CD4-positive, alpha-beta T cell treated with Interleukin-15 for 1 hour (primary cell): ENCODE data around the gene NMT1.

Experiments
- DNase-seq: peaks from one replicate; pipeline ENCODE4 v3.0.0-alpha.2; 2020

NMT1 gene

DNA sequence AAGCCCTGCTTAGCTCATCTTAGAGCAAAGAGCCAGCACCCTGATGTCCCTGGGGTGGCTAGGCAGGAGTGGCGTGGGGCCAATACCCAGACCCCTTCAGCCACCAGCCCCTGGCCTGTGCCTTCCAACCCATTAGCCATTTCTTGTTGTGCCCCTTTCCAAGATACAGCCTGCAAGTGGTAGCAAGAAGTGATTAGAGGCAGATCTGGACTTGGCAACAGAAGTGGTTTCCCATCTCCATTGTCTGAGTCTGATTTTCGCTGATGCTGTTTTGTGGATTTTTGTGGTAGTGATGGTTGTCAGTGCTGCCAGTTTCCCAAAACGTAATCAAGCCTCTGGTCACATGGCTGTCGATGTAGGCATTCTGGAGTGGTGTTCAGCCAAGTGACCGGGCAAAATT is 45.5 kb downstream of the NMT1 start:
- no peak for DNase-seq

GRCh38 chr17:45107293-45108010 is 46.3 kb downstream of the NMT1 start:
- DNase-seq = no peak

- DNase-seq = no peak
Observed at GRCh38 chr17:45108051-45108450, 46.9 kb downstream of the NMT1 start.

- no peak for DNase-seq
Observed at GRCh38 chr17:45108595-45109521, 47.7 kb downstream of the NMT1 start.

GRCh38 chr17:45110676-45111611 is 49.8 kb downstream of the NMT1 start:
- DNase-seq = no peak

DNA sequence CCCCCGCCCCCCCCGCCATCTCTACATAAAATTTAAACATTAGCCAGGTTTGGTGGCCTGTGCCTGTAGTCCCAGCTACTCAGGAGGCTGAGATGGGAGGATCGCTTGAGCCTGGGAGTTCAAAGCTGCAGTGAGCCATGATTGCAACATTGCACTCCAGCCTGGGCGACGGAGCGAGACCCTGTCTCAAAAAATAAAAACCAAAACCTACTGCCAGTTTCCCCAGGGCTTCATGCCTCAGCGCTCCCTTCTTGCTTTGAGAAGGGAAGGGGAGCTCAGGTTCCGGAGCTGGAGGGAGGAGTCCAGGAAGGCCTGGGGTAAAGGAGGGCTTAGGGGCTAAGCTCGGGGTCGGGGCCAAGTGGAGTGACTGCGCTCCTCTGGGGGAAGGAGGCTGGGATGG is 50.7 kb downstream of the NMT1 start:
- DNase-seq = no peak

DNA sequence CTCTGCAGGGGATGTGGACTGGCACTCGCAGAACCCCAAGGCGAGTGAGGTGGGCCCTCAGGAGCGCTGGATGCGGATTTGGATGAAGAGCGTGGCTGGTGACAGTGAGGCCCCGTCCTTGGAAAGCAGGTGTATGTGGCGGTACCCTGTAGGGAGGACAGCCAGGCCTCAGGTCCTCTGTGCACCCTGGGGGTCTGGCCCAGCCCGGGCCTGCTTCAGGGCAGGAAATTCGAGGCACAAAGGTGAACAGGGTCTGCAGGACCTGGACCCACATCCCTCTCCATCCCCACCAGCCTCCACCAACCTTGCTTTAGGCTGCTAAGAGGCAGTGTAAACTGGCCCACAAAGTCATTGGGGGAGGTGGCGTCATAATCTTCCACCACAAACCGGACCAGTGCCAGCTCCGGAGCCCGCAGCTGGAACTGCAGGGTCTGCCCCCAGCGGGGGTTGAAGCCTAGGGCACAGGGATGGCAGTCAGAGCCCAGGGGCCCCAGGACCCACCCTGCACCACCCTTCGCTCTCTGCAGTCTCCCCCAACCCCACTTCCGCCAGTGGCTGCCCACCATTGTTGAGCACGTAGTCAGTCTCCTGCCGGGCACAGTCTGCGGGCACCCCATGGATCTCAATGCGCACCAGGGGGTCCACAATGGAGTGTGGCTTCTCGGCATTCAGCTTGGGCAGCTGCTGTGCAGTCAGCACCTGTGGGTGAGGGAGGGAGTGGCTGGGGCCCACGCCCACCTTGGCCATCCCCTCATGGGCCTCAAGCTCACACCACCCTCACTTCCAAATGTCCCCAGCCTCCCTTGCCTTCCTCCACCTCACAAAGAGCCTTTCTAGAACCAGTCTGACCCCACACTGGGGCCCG is 51.7 kb downstream of the NMT1 start:
- DNase-seq = no peak

- DNase-seq = no peak
Observed at GRCh38 chr17:45113424-45113754, 52.3 kb downstream of the NMT1 start.

DNA sequence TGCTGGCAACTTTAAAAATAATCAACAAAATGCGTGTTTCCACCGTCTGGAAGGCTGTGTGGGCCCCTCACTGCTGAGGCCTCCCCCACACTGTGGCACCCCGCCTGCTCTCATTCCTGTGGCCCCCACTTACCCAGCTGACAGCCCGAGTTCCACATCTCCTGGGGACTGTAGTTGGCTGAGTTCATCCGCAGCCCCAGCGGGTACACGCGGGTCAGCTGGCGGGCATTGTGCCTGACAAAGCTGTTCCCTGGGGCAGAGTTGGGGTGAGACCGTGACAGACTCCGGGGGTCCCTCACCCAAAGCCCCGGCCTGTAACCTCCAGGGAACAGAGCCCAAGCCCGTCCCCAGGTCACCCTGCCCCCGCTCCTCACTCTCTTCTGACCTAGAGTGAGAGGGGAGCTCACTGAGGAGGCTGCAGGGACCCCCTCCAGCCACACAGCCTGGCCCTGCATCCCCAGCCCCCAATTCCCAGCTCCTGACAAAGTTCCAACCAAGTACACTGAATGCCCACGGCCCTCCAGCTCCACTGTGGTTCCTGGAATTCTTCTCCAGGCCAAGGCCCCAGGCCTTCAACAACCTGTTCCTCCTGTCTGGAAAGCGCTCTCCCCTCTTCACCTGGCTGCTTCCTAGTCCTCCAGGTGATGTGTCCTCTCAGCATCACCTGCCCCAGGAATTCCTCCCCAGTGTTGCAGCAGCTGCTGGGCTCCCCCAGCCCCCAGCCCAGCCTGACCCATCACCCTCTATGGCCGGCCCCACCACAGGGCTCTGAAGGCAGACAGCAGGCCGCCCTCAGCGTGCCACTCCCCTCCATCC is 53.2 kb downstream of the NMT1 start:
- DNase-seq = no peak

DNA sequence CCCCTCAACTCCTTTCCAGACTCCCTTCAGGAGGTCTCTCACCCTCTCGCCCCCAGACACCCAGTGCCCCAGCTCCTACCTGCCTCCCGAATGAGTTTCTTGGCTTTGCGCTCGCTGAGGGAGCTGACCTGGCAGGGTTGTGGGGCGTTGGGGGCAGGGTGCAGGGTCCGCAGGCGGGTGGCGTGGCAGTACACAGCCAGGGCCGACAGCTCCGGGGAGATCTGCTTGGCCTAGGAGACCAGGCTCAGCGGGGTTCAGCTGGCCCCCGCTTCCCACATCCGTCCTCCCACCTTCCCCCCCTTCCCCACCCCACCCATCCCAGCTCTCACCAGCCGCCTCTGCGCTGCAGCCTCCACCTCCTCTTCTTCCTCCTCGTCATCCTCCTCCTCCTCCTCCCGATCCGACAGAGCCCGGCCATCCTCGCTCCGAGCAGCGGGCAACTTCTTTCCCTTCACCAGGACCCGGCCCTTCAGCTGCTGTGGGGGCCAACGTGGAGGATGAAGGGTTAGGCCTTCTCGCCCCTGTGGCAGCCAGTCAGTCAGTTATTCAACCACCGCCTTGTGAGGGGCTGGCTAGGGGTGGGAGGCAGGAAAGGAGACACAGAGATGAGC is 54.0 kb downstream of the NMT1 start:
- no peak for DNase-seq

DNA sequence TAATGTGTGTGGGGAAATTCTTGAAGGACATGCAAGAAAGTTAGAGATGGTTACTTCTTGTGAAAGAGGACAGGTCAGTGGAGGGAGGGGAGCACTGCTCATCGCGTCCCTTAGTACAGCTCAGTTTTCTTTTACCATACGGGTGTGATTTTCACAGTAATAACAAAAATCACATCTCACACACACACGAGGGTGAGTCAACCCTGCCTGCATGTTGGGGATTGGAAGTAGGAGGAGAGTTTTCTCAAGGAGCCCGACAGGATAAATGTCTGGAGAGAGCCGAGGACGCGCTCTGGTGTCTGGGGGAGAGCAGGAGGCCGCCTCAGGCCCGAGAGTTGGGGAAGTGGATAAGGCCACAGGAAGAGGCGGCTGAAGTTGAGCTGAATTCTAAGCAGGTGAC is 54.8 kb downstream of the NMT1 start:
- DNase-seq = no peak

DNA sequence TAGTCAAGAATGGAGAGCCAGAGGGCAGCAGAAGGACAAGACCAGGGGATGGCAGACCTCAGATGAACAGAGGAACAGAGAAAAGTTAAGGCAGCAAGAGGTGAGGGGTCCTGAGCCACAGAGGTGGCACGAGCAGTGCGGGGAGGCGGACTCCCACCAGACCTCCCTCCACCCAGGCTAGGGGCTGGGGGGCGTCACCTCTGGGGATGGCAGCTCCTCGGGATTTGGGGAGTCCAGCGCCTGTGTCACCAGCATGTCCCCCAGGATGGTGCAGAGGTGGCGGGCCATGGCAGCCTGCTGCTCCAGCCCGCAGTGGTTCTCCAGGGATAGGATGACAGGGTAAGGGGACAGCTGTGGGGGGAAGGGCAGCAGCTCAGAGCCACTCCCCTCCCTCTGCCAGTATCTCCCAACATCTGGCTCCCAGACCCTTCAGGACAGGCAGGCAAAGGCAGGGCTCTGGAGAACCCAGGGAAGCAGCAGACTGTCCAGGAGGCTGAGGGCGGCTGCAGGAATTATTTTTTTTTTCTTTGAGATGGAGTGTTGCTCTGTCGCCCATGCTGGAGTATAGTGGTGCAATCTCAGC is 55.4 kb downstream of the NMT1 start:
- DNase-seq = no peak

GRCh38 chr17:45117334-45117733 is 56.2 kb downstream of the NMT1 start:
- no peak for DNase-seq

DNA sequence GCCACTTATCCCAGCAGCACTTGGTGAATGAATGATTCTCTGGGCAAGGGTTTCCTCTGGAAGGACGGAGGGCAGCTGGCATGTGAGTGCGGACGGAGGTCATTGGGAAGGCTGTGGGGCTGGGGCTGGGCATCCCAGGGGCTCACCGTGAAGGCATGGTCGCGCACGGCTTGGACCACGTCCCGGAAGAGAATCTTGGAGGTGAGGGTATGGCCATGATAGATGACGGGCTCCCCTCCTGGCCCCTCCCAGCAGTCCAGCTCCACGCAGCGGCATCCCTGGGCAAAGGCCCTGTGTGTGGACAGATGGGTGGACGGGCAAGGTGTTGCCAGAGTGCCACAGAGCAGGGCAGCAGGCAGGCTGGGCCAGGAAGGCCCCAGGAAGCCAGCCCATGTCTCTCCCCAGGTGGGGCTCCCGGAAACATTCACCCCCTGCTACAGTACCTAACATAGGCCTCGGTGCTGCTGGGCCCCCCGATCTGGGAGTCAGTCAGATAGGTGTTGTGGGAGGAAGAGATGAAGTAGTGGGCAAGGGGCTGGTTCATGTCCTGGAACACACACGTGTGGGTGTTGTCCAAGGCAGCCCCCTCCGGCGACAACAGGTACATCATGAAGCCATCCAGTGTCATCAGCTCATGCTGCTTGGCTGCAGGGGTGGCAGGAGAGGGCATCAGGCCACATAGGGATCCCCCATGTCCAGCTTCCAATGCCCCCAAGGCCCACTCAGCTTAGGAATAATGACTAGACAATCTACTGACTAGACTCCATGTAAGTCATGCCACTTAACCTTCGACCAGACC is 56.9 kb downstream of the NMT1 start:
- DNase-seq = no peak

DNA sequence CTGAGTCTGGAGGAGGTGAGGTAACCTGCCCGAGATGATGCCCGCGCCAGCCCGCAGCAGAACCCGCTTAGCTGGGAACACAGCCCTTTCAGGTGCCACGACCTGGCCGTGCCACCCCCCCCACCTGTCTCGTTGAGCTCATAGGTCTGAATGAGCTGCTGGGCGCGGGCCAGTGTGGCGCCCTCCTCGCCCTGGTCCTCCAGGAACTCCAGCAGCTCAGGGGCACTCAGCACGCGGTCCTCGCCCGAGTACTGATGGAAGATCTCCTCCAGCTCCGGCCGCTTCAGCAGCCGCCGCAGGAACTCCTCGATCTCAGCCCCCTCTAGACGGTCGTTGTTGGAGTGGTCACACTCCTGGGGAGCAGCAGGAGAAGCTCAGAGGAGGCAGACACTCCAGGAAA is 57.6 kb downstream of the NMT1 start:
- no peak for DNase-seq

GRCh38 chr17:45119964-45120363 is 58.8 kb downstream of the NMT1 start:
- DNase-seq = no peak

DNA sequence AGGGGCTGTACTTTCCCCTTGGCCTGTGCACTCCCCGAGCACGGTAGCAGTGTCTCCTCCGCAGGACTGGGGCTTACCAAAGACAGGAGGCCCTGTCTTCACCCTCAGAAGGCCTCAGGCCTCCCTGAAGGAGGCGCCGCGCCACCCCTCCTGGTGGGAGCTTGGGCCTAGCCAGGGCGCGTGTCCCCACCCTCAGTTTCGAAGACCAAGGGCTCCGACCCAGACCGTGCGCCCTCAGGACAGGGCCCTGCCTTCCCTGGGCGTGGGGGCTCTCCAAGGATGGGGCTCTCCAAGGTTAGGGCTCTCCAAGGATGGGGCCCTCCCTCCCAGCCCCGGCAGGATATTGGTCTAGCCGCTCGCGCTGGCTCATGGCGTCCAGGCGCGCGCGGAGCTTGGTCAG is 59.4 kb downstream of the NMT1 start:
- DNase-seq = no peak

DNA sequence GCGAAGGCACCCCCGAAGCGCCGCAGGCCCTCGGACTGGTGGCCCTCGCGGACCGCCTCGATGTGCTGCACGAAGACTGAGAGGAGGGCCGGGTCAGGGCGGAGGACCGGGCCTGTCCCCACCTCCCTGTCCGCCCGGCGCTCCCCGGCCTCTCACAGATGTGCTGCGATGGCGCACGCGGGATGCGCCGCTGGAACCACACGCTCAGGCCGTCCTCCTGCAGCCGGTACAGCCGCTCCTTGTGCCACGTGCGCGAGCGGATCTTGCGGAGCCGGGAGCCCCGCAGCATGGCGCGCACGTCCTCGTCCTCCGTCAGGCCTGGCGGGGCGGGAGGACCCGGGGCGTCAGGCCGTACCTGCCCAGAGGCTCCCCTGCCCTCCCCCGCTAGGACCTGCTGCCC is 59.9 kb downstream of the NMT1 start:
- no peak for DNase-seq

GRCh38 chr17:45123076-45123770 is 62.1 kb downstream of the NMT1 start:
- no peak for DNase-seq
